OCI-M2 (cell line): ENCODE data around the gene OR2T27.
"Not testable (repeated sequence)": the region's sequence is repeated elsewhere in the genome, so short reads cannot be mapped to it uniquely, and the experiment has no call there.

ENCODE experiments used
- DNase-seq: peaks from one replicate; lab custom pipeline; 2025; ENCODE audit not compliant: unreplicated experiment; lab: John Stamatoyannopoulos, UW

OR2T27 gene

GRCh38 chr1:248641583-248641982 lies 13.7 kb downstream of the OR2T27 start:
- not testable (repeated sequence) for DNase-seq

- DNase-seq = not testable (repeated sequence)
Observed at GRCh38 chr1:248640906-248641305, 14.4 kb downstream of the OR2T27 start.

GRCh38 chr1:248639652-248640051 lies 15.7 kb downstream of the OR2T27 start:
- DNase-seq = not testable (repeated sequence)

GRCh38 chr1:248636612-248637011 lies 18.7 kb downstream of the OR2T27 start:
- DNase-seq = not testable (repeated sequence)

- DNase-seq = not testable (repeated sequence)
Observed at GRCh38 chr1:248634991-248635390, 20.3 kb downstream of the OR2T27 start, which contains the start of gene OR2T11. OR2T11 (minus strand) TSS chr1:248635091; CDS start chr1:248627128, 7,963 bp downstream.

- no peak for DNase-seq
Observed at GRCh38 chr1:248631354-248632008, 23.8 kb downstream of the OR2T27 start.

- no peak for DNase-seq
Observed at GRCh38 chr1:248630551-248630950, 24.8 kb downstream of the OR2T27 start.

GRCh38 chr1:248627971-248628844 lies 27.1 kb downstream of the OR2T27 start:
- DNase-seq = no peak

- DNase-seq = no peak
Observed at GRCh38 chr1:248625971-248626370, 29.4 kb downstream of the OR2T27 start.

- DNase-seq = no peak
Observed at GRCh38 chr1:248625166-248625565, 30.2 kb downstream of the OR2T27 start.

- no peak for DNase-seq
Observed at GRCh38 chr1:248622570-248623001, 32.7 kb downstream of the OR2T27 start.

- DNase-seq = no peak
Observed at GRCh38 chr1:248621770-248622169, 33.6 kb downstream of the OR2T27 start.

- no peak for DNase-seq
Observed at GRCh38 chr1:248618878-248619277, 36.5 kb downstream of the OR2T27 start.

GRCh38 chr1:248618119-248618518 lies 37.2 kb downstream of the OR2T27 start:
- DNase-seq = no peak

- DNase-seq = no peak
Observed at GRCh38 chr1:248613742-248614141, 41.6 kb downstream of the OR2T27 start.

- no peak for DNase-seq
Observed at GRCh38 chr1:248611883-248612414, 43.4 kb downstream of the OR2T27 start.

- no peak for DNase-seq
Observed at GRCh38 chr1:248610301-248610700, 45.0 kb downstream of the OR2T27 start.
